Kidney (tissue), 14 donors: ENCODE data around the gene KCNAB1. TPM values are rescaled to one million over a fixed set of nuclear protein-coding genes. Genes with fewer than 3 reads are reported as not detected.

Experiments used
- DNase-seq, 5 donors: peaks; one replicate each; pipeline ENCODE4 v3.0.0-alpha.2; 2013 to 2020
- FAIRE-seq: peaks from 2 replicates; lab custom pipeline; 2012; peaks lifted over from hg19 to GRCh38; lab: Jason Lieb, UNC
- H3K27ac ChIP-seq, 2 donors: one replicate each; pipeline ENCODE4 v1.7.0; 2013; ENCODE audit warnings: low read depth in 2 of 2, low read length in 2 of 2, inconsistent platforms in 1 of 2
- H3K27me3 ChIP-seq: one replicate; pipeline ENCODE4 v1.7.1; 2013; ENCODE audit warnings: low read length, inconsistent platforms; ENCODE audit not compliant: control insufficient read depth, insufficient read depth
- H3K36me3 ChIP-seq, 3 donors: one replicate each; pipeline versions ENCODE4 v1.7.0 to v1.7.1; 2013; ENCODE audit warnings: low read length in 3 of 3, control low read depth in 1 of 3, inconsistent platforms in 1 of 3; ENCODE audit not compliant: insufficient read depth in 3 of 3, control insufficient read depth in 2 of 3
- H3K4me1 ChIP-seq, 3 donors: one replicate each; pipeline versions ENCODE4 v1.7.0 to v1.7.1; 2013; ENCODE audit warnings: low read length in 3 of 3, inconsistent platforms in 1 of 3, low read depth in 1 of 3; ENCODE audit not compliant: control insufficient read depth in 2 of 3, insufficient read depth in 2 of 3
- H3K4me3 ChIP-seq, 3 donors: one replicate each; pipeline versions ENCODE4 v1.7.0 to v1.8.1; 2013; ENCODE audit warnings: low read length in 3 of 3, control low read depth in 1 of 3, inconsistent platforms in 1 of 3
- H3K9ac ChIP-seq, 3 donors: one replicate each; pipeline versions ENCODE4 v1.7.0 to v1.7.1; 2013; ENCODE audit warnings: low read length in 3 of 3, control low read depth in 1 of 3, inconsistent platforms in 1 of 3
- H3K9me3 ChIP-seq, 3 donors: one replicate each; pipeline versions ENCODE4 v1.7.0 to v1.7.1; 2013; ENCODE audit warnings: low read length in 3 of 3, control low read depth in 1 of 3, inconsistent platforms in 1 of 3; ENCODE audit not compliant: control insufficient read depth in 2 of 3, insufficient read depth in 1 of 3
- intact Hi-C: fragments of 100-400 bp; cut with DNase I; formaldehyde crosslinking; loops from one replicate; pipeline ENCODE4 v1.11.1; 2022
- polyA plus RNA-seq: library from polyadenylated mRNA; stranded (reverse); fragments of 350-450 nt; fragmentation: Illumina TruSeq; extraction: RNeasy Lipid Tissue Mini Kit (QIAGEN cat#74804); gene quantifications from one replicate; pipeline ENCODE4 v1.2.3, GENCODE V29; 2014; ENCODE audit warnings: low read depth, low replicate concordance; ENCODE audit not compliant: insufficient read depth
- total RNA-seq: library from RNA; stranded (reverse); fragmentation: NEBNext Ultra II Directional; extraction: Animal tissue kit (Norgen Biotek cat#: 25700); gene quantifications from one replicate; pipeline ENCODE4 v1.2.1, GENCODE V29; 2021
- TF ChIP-seq, protein P1 (sequence below): IDR thresholded peaks from 3 replicates; pipeline ENCODE4 v1.5.1; 2012; ENCODE audit warnings: mild to moderate bottlenecking, moderate library complexity, borderline replicate concordance; ENCODE audit not compliant: insufficient read depth; ENCODE audit errors: extremely low read depth
- donor health status: control.
- donor health status: control.
- donor health status: control.
- donor health status: control.
- donor health status: control.
- donor health status: DM: yes; HTN: yes; CAD: no.
- donor health status: Normal renal cell carcinoma (clear cell type).

Gene KCNAB1
- total and polyA plus RNA-seq, 2 donors from 2014 or later, result 1.7 to 6.6 TPM

GRCh38 chr3:156416846-156417558 is 296.6 kb downstream of the KCNAB1 start:
- no peaks in the 10 kb centered on the region for H3K36me3 ChIP-seq
- H3K9ac ChIP-seq, result no peak overlapping the region
- intact Hi-C loops, result no loop called here
- no peaks in the 10 kb centered on the region for H3K27me3 ChIP-seq
- DNase-seq (no peak), FAIRE-seq (no peak)
- H3K4me3 ChIP-seq, result no peak overlapping the region
- H3K9me3 ChIP-seq, result no peaks in the 10 kb centered on the region
- no peaks in the 10 kb centered on the region for H3K4me1 ChIP-seq
- no peak overlapping the region for H3K27ac ChIP-seq
- TF ChIP-seq, protein P1, sequence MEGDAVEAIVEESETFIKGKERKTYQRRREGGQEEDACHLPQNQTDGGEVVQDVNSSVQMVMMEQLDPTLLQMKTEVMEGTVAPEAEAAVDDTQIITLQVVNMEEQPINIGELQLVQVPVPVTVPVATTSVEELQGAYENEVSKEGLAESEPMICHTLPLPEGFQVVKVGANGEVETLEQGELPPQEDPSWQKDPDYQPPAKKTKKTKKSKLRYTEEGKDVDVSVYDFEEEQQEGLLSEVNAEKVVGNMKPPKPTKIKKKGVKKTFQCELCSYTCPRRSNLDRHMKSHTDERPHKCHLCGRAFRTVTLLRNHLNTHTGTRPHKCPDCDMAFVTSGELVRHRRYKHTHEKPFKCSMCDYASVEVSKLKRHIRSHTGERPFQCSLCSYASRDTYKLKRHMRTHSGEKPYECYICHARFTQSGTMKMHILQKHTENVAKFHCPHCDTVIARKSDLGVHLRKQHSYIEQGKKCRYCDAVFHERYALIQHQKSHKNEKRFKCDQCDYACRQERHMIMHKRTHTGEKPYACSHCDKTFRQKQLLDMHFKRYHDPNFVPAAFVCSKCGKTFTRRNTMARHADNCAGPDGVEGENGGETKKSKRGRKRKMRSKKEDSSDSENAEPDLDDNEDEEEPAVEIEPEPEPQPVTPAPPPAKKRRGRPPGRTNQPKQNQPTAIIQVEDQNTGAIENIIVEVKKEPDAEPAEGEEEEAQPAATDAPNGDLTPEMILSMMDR, result no peak

- H3K36me3 ChIP-seq, result no peaks in the 10 kb centered on the region
- no peaks in the 10 kb centered on the region for H3K4me1 ChIP-seq
- FAIRE-seq (no peak), DNase-seq (no peak)
- no peak overlapping the region for H3K27ac ChIP-seq
- intact Hi-C loops, result no loop called here
- no peak overlapping the region for H3K4me3 ChIP-seq
- no peaks in the 10 kb centered on the region for H3K9me3 ChIP-seq
- H3K27me3 ChIP-seq, result no peaks in the 10 kb centered on the region
- TF ChIP-seq, protein P1, result no peak
- H3K9ac ChIP-seq, result no peak overlapping the region
Observed at GRCh38 chr3:156417559-156418132, 297.3 kb downstream of the KCNAB1 start.

DNA sequence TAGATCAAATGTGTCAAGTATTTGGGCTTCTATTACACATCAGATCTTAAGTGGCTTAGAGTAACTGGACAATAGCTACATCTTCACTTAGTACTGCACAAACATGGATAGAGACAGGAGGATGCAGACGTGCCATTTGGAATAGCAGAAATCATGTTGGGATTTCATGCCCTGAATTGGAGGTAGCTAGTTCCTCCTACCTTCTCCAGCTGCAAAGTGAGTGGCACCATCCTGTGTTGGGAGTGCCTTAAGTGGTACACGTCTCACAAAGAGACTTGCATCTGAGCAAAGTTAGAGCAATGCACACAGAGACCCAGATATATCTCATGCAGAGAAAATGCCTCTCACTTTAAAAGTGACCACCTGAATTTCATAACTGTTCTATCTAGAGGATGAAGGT is 298.1 kb downstream of the KCNAB1 start:
- Histone ChIP-seq H3K27ac (no peak overlapping the region), H3K27me3 (no peaks in the 10 kb centered on the region), H3K4me3 (no peak overlapping the region), H3K36me3 (no peaks in the 10 kb centered on the region), H3K4me1 (no peaks in the 10 kb centered on the region), H3K9me3 (no peaks in the 10 kb centered on the region), H3K9ac (no peak overlapping the region)
- intact Hi-C loops, result no loop called here
- FAIRE-seq (no peak), DNase-seq (no peak)
- TF ChIP-seq, protein P1, result no peak
